T-helper 1 cell treated with Interleukin-12 subunit alpha and Interleukin-12 subunit beta and Interleukin-4 antibody, amounts not matched to agents 30 μg/mL and 1 μg/mL, for 36 hours (primary cell): ENCODE results near the gene SHROOM3.

Experiments
- H3K27ac Mint-ChIP-seq: one replicate; pipeline ENCODE4 v1.8.0; 2021; ENCODE audit warnings: mild to moderate bottlenecking, mixed read lengths
- H3K27me3 Mint-ChIP-seq: one replicate; pipeline ENCODE4 v1.8.0; 2021; ENCODE audit warnings: low read depth, mixed read lengths
- H3K36me3 Mint-ChIP-seq: one replicate; pipeline ENCODE4 v1.8.0; 2021; ENCODE audit warnings: low read depth, mixed read lengths
- H3K4me1 Mint-ChIP-seq: one replicate; pipeline ENCODE4 v1.8.0; 2021; ENCODE audit warnings: low read depth, mixed read lengths
- H3K4me3 Mint-ChIP-seq: one replicate; pipeline ENCODE4 v1.8.0; 2021; ENCODE audit warnings: mild to moderate bottlenecking, moderate library complexity, mixed read lengths
- H3K9me3 Mint-ChIP-seq: one replicate; pipeline ENCODE4 v1.8.0; 2021; ENCODE audit warnings: mixed read lengths

The SHROOM3 gene

GRCh38 chr4:76550966-76551780, 116.1 kb downstream of the SHROOM3 start:
- no peak overlapping the region for H3K4me3 Mint-ChIP-seq
- peaks cover 4% of the 10 kb centered on the region for H3K27me3 Mint-ChIP-seq
- no peaks in the 10 kb centered on the region for H3K36me3 Mint-ChIP-seq
- H3K9me3 Mint-ChIP-seq, result no peaks in the 10 kb centered on the region
- H3K4me1 Mint-ChIP-seq, result no peaks in the 10 kb centered on the region
- H3K27ac Mint-ChIP-seq, result no peak overlapping the region

GRCh38 chr4:76554630-76555029, 119.6 kb downstream of the SHROOM3 start:
- H3K4me3 Mint-ChIP-seq, result no peak overlapping the region
- H3K27ac Mint-ChIP-seq, result no peak overlapping the region
- no peaks in the 10 kb centered on the region for H3K4me1 Mint-ChIP-seq
- peaks cover 7% of the 10 kb centered on the region for H3K27me3 Mint-ChIP-seq
- no peaks in the 10 kb centered on the region for H3K36me3 Mint-ChIP-seq
- no peaks in the 10 kb centered on the region for H3K9me3 Mint-ChIP-seq

DNA sequence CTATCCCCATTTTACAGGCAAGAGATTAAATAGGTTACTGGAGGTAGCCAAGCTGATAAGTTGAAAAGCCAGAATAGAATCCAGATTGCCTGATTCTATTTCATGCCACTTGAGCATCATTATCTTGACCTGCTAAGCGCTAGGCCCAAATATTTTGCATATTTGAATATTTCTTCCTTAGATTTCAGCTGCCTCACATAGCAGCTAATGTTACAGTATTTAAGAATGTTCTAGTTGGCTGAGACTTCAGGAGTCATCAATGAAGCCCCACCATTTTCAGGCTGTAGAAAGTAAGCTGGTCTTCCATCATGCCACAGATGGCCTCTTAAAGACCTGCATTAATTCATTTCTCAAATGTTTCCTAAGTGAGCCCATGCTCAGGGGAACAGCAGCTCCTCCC, 121.4 kb downstream of the SHROOM3 start:
- Mint-ChIP-seq H3K36me3 (no peaks in the 10 kb centered on the region), H3K4me3 (no peak overlapping the region), H3K9me3 (no peaks in the 10 kb centered on the region), H3K4me1 (no peaks in the 10 kb centered on the region), H3K27ac (no peak overlapping the region), H3K27me3 (peaks cover 3% of the 10 kb centered on the region)

GRCh38 chr4:76558396-76559235, 123.6 kb downstream of the SHROOM3 start:
- peaks cover 6% of the 10 kb centered on the region for H3K4me1 Mint-ChIP-seq
- H3K4me3 Mint-ChIP-seq, result no peak overlapping the region
- H3K27ac Mint-ChIP-seq, result no peak overlapping the region
- H3K9me3 Mint-ChIP-seq, result no peaks in the 10 kb centered on the region
- H3K36me3 Mint-ChIP-seq, result no peaks in the 10 kb centered on the region
- H3K27me3 Mint-ChIP-seq, result peaks cover 3% of the 10 kb centered on the region

DNA sequence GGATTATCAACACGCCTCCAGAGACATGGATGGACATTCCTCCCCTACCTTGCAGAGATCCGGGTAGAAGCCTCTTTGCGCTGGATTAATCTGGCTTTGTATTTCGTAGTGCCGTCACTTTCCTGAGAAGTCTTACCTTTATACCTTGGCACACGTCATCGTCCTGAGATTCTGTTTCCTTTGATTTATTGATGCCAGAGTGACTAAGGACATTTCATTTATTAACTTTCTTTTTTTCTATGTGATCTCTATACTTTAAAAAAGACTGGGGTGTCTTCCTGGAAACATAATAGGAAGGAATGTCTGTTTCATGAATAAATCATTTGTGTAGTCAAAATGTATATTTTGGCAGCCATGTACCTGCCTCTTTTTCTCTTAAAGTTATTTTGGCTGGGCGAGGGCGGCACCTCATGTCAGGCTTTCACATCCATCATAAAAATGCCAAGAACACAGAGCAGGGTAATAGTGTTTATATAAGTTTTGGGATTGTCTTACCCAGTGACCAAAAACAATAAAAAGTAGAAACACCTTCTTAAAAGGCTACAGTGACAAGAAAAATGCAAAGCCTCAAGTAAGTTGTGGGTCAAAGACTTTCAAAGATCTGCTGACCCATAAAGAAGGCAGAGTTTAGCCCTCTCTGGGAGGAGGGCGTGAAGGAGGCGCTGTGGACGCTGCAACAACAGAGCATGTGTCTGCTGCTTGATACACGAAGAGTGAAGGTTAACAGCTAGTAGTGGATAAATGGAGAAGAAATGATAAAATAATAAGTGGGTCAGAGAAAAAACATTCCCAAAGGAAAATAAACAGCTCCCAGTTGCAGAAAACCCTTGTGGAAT, 124.4 kb downstream of the SHROOM3 start:
- Mint-ChIP-seq H3K4me3 (no peak overlapping the region), H3K36me3 (no peaks in the 10 kb centered on the region), H3K4me1 (peaks cover 10% of the 10 kb centered on the region), H3K27ac (no peak overlapping the region), H3K27me3 (peaks cover 3% of the 10 kb centered on the region), H3K9me3 (no peaks in the 10 kb centered on the region)

GRCh38 chr4:76562161-76562560, 127.1 kb downstream of the SHROOM3 start:
- peaks cover 2% of the 10 kb centered on the region for H3K27me3 Mint-ChIP-seq
- H3K4me3 Mint-ChIP-seq, result no peak overlapping the region
- H3K27ac Mint-ChIP-seq, result no peak overlapping the region
- H3K9me3 Mint-ChIP-seq, result no peaks in the 10 kb centered on the region
- peaks cover 10% of the 10 kb centered on the region for H3K4me1 Mint-ChIP-seq
- no peaks in the 10 kb centered on the region for H3K36me3 Mint-ChIP-seq

GRCh38 chr4:76562836-76563453, 127.9 kb downstream of the SHROOM3 start:
- Mint-ChIP-seq H3K36me3 (no peaks in the 10 kb centered on the region), H3K9me3 (no peaks in the 10 kb centered on the region), H3K4me1 (peaks cover 10% of the 10 kb centered on the region), H3K27me3 (peaks cover 3% of the 10 kb centered on the region), H3K27ac (no peak overlapping the region), H3K4me3 (no peak overlapping the region)

DNA sequence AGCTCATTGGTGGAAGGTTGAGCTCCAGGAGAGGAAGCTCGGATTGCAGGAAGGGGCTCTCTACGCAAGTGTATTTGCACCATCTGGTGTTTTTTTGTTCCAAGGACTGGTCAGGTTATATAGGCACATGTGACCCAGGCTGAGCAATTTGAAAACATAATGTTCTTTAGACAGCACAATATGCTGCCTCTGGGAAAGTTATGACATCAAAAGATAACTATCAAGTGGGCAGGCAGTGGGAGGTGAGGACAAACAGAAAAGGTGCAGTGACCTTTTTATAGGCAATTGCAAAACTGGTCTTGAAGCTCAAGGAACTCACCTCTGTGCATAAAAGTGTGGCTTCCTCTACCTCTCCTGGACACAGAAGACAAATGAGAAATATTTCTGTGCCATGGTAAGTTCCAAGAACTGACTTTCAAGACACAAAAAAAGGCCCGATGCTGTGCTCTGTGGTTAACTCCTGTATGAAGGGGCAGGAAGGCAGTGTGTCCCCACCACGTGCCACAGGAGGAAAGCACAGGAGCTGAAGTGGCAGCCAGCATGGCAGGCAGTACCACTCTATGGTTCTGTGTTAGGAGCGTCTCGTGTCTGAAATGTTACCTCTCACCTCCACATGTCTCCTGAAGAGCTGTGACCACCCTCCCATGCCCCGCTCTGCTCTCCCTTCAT, 128.6 kb downstream of the SHROOM3 start:
- Mint-ChIP-seq H3K4me1 (peaks cover 10% of the 10 kb centered on the region), H3K9me3 (no peaks in the 10 kb centered on the region), H3K27ac (no peak overlapping the region), H3K36me3 (no peaks in the 10 kb centered on the region), H3K27me3 (peaks cover 4% of the 10 kb centered on the region), H3K4me3 (no peak overlapping the region)

DNA sequence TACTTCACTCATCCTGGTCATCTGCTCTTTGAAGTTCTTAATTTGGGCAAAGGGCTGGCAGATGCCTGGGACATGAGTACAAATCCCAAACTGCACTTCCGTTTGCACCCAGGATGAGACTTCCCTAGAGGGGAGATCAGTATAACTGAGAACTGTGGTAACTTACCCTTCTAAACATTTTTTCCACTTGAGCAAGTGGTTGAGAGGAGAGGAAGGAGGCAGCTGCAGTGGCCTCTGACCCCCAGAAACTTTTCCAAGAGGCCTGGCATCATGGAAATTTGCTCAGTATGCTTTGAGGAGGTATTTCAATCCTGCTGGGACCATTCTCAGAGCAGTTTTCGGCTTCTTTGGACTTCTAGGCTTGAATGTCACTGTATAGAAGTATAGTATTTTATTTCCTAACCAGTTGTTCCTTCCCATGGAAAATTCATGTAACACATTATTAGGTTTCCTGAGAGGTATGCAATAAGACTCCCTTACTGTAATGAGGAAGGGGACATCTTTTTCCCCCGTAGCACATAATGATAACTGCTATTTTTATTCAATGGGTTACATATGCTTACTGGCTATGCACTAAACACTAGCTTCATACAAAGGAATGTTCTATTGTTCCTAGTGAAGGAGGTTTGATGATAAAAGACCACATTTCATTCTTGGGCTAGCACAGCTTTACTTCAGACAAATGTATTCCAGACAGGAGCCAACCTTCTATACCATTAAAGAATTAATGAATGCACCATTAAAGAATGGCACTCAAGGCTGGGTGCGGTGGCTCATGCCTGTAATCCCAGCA, 129.3 kb downstream of the SHROOM3 start:
- Mint-ChIP-seq H3K27me3 (peaks cover 8% of the 10 kb centered on the region), H3K36me3 (no peaks in the 10 kb centered on the region), H3K27ac (no peak overlapping the region), H3K9me3 (no peaks in the 10 kb centered on the region), H3K4me3 (no peak overlapping the region), H3K4me1 (peaks cover 10% of the 10 kb centered on the region)

GRCh38 chr4:76568262-76568661, 133.2 kb downstream of the SHROOM3 start:
- no peaks in the 10 kb centered on the region for H3K36me3 Mint-ChIP-seq
- peaks cover 6% of the 10 kb centered on the region for H3K4me1 Mint-ChIP-seq
- peaks cover 24% of the 10 kb centered on the region for H3K27me3 Mint-ChIP-seq
- no peak overlapping the region for H3K27ac Mint-ChIP-seq
- no peaks in the 10 kb centered on the region for H3K9me3 Mint-ChIP-seq
- no peak overlapping the region for H3K4me3 Mint-ChIP-seq

GRCh38 chr4:76569225-76569624, 134.2 kb downstream of the SHROOM3 start:
- Mint-ChIP-seq H3K27ac (no peak overlapping the region), H3K4me3 (no peak overlapping the region), H3K4me1 (no peaks in the 10 kb centered on the region), H3K27me3 (peaks cover 24% of the 10 kb centered on the region), H3K9me3 (no peaks in the 10 kb centered on the region), H3K36me3 (no peaks in the 10 kb centered on the region)

DNA sequence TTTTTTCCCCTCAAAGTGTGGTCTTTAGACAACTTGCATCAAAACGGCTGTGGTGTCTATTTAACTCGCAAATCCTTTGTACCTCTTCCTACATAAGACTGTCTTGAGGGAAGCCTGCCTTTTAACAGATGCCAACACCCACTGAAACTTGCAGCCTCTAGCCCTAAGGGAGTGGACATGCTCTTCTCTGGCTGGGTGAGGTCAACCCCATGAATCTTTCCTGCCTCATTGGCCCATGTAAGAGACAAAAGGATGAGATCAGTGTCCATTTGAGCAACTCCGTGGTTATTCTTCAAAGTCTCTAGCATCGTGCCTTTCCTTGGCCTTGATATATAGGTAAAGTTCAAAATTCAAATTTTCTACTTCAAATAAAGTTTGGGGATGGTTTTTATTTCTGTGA, 134.7 kb downstream of the SHROOM3 start:
- Mint-ChIP-seq H3K4me3 (no peak overlapping the region), H3K27me3 (peaks cover 24% of the 10 kb centered on the region), H3K9me3 (no peaks in the 10 kb centered on the region), H3K4me1 (no peaks in the 10 kb centered on the region), H3K27ac (no peak overlapping the region), H3K36me3 (no peaks in the 10 kb centered on the region)
